K562 (cell line): ENCODE measurements around the gene ELMOD2. TPM values are rescaled to one million over a fixed set of nuclear protein-coding genes. Genes with fewer than 3 reads are reported as not detected.

Experiments
- ATAC-seq: fragments of 200-7000 bp; cut with Tn5 transposase; 3 replicates; pipeline ENCODE4 v1.9.1; 2020; ENCODE audit warnings: moderate library complexity
- BruUV-seq: library from RNA; stranded (reverse); fragments of 400-500 nt; replicated peaks from 2 replicates; lab custom pipeline; 2021; lab: Mats Ljungman, UMichigan
- CTCF ChIA-PET: fragments of 300-600 bp; formaldehyde crosslinking; extraction: SDS; loops from one replicate; lab custom pipeline; 2021; ENCODE audit warnings: low intra/inter-chr PET ratio; lab: Yijun Ruan, JAX
- POLR2A ChIA-PET: fragments of 300-600, 350-650 bp; sonication (Branson Sonifier 250); formaldehyde crosslinking; extraction: SDS; loops from one replicate; lab custom pipeline; 2021; ENCODE audit warnings: antibody characterized with exemption, inconsistent platforms; lab: Yijun Ruan, JAX
- DNase-seq, 4 experiments: peaks; one replicate each; pipeline versions ENCODE4 v3.0.0 to v3.0.0-alpha.2; 2011 to 2018; ENCODE audit warnings: low spot score in 3 of 4, mixed read lengths in 3 of 4; ENCODE audit errors: extremely low read depth in 1 of 4
- FAIRE-seq: peaks from 2 replicates; lab custom pipeline; 2011; peaks lifted over from hg19 to GRCh38; lab: Jason Lieb, UNC
- H2AFZ ChIP-seq: 2 replicates; pipeline ENCODE4 v1.6.0; 2011; ENCODE audit warnings: low read depth, low read length, control low read depth, inconsistent platforms
- H3K27ac ChIP-seq: fragments of 200-600 bp; 3 replicates; pipeline ENCODE4 v1.8.0; 2011; ENCODE audit warnings: low read depth, mild to moderate bottlenecking, control low read depth, inconsistent platforms, low read length, moderate library complexity, mixed read lengths; ENCODE audit errors: extremely low read depth
- H3K27me3 ChIP-seq, 2 experiments: fragments of 300-600 bp in 1 of 2; 2 replicates in 1 of 2; 3 replicates in 1 of 2; pipeline versions ENCODE4 v1.6.0 to v1.8.0; 2011; ENCODE audit warnings: inconsistent platforms in 2 of 2, low read length in 2 of 2, mild to moderate bottlenecking in 1 of 2, mixed read lengths in 1 of 2, moderate library complexity in 1 of 2; ENCODE audit not compliant: control insufficient read depth in 2 of 2, insufficient read depth in 2 of 2
- H3K36me3 ChIP-seq: fragments of 300-600 bp; 3 replicates; pipeline ENCODE4 v1.8.0; 2011; ENCODE audit warnings: mild to moderate bottlenecking, low read length, inconsistent platforms; ENCODE audit not compliant: control insufficient read depth, insufficient read depth
- H3K4me1 ChIP-seq, 2 experiments: fragments of 200-600 bp in 1 of 2; replicated peaks in 1 of 2; 2 replicates in 1 of 2; 3 replicates in 1 of 2; pipeline versions ENCODE4 v1.5.1 to v1.8.0; 2011; ENCODE audit warnings: inconsistent platforms in 2 of 2, low read length in 2 of 2, mild to moderate bottlenecking in 1 of 2, mixed read lengths in 1 of 2, moderate library complexity in 1 of 2; ENCODE audit not compliant: control insufficient read depth in 2 of 2, insufficient read depth in 2 of 2
- H3K4me2 ChIP-seq: 2 replicates; pipeline ENCODE4 v1.6.1; 2011; ENCODE audit warnings: low read length, control low read depth, inconsistent platforms, mixed read lengths; ENCODE audit not compliant: insufficient read depth
- H3K4me3 ChIP-seq: fragments of 200-600 bp; sonication (generic), shearing (Covaris generic); 2 replicates; pipeline ENCODE4 v1.5.1; 2016; ENCODE audit warnings: control low read depth, inconsistent platforms
- H3K79me2 ChIP-seq: fragments of 200-600 bp; 3 replicates; pipeline ENCODE4 v1.8.0; 2011; ENCODE audit warnings: low read length, inconsistent platforms; ENCODE audit not compliant: control insufficient read depth, insufficient read depth
- H3K9ac ChIP-seq, 2 experiments: 2 replicates each; pipeline versions ENCODE4 v1.6.0 to v1.6.1; 2011; ENCODE audit warnings: low read depth in 2 of 2, low read length in 2 of 2, control low read depth in 1 of 2, inconsistent platforms in 1 of 2, mild to moderate bottlenecking in 1 of 2, mixed read lengths in 1 of 2; ENCODE audit not compliant: insufficient read depth in 1 of 2
- H3K9me1 ChIP-seq: one replicate; pipeline ENCODE4 v1.6.0; 2011; ENCODE audit warnings: inconsistent platforms, mild to moderate bottlenecking, low read length, moderate library complexity; ENCODE audit not compliant: control insufficient read depth, insufficient read depth
- H3K9me3 ChIP-seq: replicated peaks from 2 replicates; pipeline ENCODE4 v1.5.1; 2011; ENCODE audit warnings: low read depth, low read length, inconsistent platforms; ENCODE audit not compliant: control insufficient read depth, insufficient read depth
- H4K20me1 ChIP-seq: replicated peaks from 2 replicates; pipeline ENCODE4 v1.6.1; 2011; ENCODE audit warnings: low read length, inconsistent platforms, mixed read lengths; ENCODE audit not compliant: control insufficient read depth, insufficient read depth
- BDP1 ChIP-seq: IDR thresholded peaks from 3 replicates; pipeline ENCODE4 v1.6.1; 2011; ENCODE audit not compliant: insufficient read length, insufficient read depth
- DIDO1 ChIP-seq: fragments of 450-650 bp; IDR thresholded peaks from 2 replicates; pipeline ENCODE4 v1.6.1; 2016; ENCODE audit warnings: low read depth, missing biosample characterization, missing genetic modification characterization
- HDAC1 ChIP-seq, 2 experiments: fragments of 450-650 bp; IDR thresholded peaks; 2 replicates each; pipeline ENCODE4 v1.6.1; 2016 to 2017; ENCODE audit warnings: inconsistent platforms in 1 of 2, mild to moderate bottlenecking in 1 of 2, moderate library complexity in 1 of 2
- HMGN3 ChIP-seq: IDR thresholded peaks from 2 replicates; pipeline ENCODE4 v1.6.1; 2011; ENCODE audit warnings: borderline replicate concordance, low read depth, mild to moderate bottlenecking, mixed read lengths, low read length; ENCODE audit not compliant: insufficient read length; ENCODE audit errors: extremely low read depth
- RBM17 ChIP-seq: fragments of 200-400 bp; formaldehyde crosslinking; IDR thresholded peaks from 2 replicates; pipeline ENCODE4 v1.6.1; 2017; ENCODE audit warnings: low read depth, mild to moderate bottlenecking, low read length, borderline replicate concordance
- STAG1 ChIP-seq: sonication (generic); formaldehyde crosslinking; IDR thresholded peaks from 2 replicates; pipeline ENCODE4 v1.5.0; 2020; ENCODE audit warnings: missing genetic modification reagents, borderline replicate concordance
- ZMIZ1 ChIP-seq, 2 experiments: fragments of 150-350 bp in 1 of 2; IDR thresholded peaks; 2 replicates each; pipeline ENCODE4 v1.6.1; 2012 to 2016; ENCODE audit warnings: low read depth in 2 of 2, low read length in 2 of 2, mild to moderate bottlenecking in 1 of 2, moderate library complexity in 1 of 2
- ZNF354B ChIP-seq: fragments of 250-450 bp; sonication (Bioruptor Pico); IDR thresholded peaks from 2 replicates; pipeline ENCODE4 v1.4.0; 2020
- ZNF41 ChIP-seq: fragments of 250-450 bp; sonication (Bioruptor Pico); conservative IDR thresholded peaks from 2 replicates; pipeline ENCODE4 v1.4.0; 2020; ENCODE audit warnings: mild to moderate bottlenecking
- WGBS: fragments of 100-300 bp; shearing (Covaris generic); methylation state at CpG from one replicate; pipeline ENCODE4 v1.1.6; 2016; ENCODE audit warnings: low coverage, mixed read lengths; ENCODE audit not compliant: insufficient coverage; ENCODE audit errors: missing lambda C conversion rate; 5-methylcytosine and 5-hydroxymethylcytosine counted together
- in situ Hi-C: fragments of 300-500 bp; cut with MboI; formaldehyde crosslinking; loops from 4 replicates; pipeline ENCODE4 v1.15.0; 2018; ENCODE audit warnings: inconsistent platforms, mixed read lengths
- intact Hi-C: fragments of 100-400 bp; cut with micrococcal nuclease; formaldehyde crosslinking; loops from 2 replicates; pipeline ENCODE4 v1.14.2; 2022
- polyA plus RNA-seq, 8 experiments: library from polyadenylated mRNA; depleted of rRNA in 4 of 8; stranded (reverse) in 5 of 8; unstranded in 3 of 8; fragments of >200 nt; fragmentation: Nextera tagmentation in 2 of 8; fragmentation: Illumina TruSeq in 1 of 8; extraction: Ambion mirVana in 2 of 8; extraction: Trizol in 1 of 8; gene quantifications; 2 replicates each; pipeline versions ENCODE4 v1.2.1 to v1.2.3, GENCODE V29; 2011 to 2014; ENCODE audit warnings: inconsistent platforms in 1 of 8, missing spikeins in 1 of 8
- total RNA-seq, 7 experiments: library from RNA; depleted of rRNA in 6 of 7; stranded (reverse); fragments of >200 nt in 6 of 7; fragmentation: Illumina TruSeq in 2 of 7; extraction: Trizol in 2 of 7; gene quantifications; 2 replicates each; pipeline versions ENCODE4 v1.2.1 to v1.2.3, GENCODE V29; 2011 to 2021; ENCODE audit warnings: low replicate concordance in 1 of 7

The ELMOD2 gene
- total and polyA plus RNA-seq, 9 of the 15 experiments (the other 6 are each of a cell fraction or from before 2014, with no cell fraction given), result 11.0 to 23.3 (median 14.3) TPM

- no peaks in the 10 kb centered on the region for H3K9me3 ChIP-seq
- no peak overlapping the region for H3K4me2 ChIP-seq
- FAIRE-seq (no peak), ATAC-seq (no peak), DNase-seq (no peak)
- H4K20me1 ChIP-seq, result no peaks in the 10 kb centered on the region
- no peak overlapping the region for H3K4me3 ChIP-seq
- BruUV-seq, result no TSS peak
- 0% methylated on average over 1 of the region's 1 CpG for WGBS
- no peak for TF ChIP-seq ZMIZ1 (IDR thresholded peaks at IDR 0.05; ENCODE audit: low read depth in 2 of 2, low read length in 2 of 2)
- no peak for TF ChIP-seq HMGN3
- TF ChIP-seq STAG1, result no peak
- TF ChIP-seq ZNF354B (CRISPR knock-in tag), result no peak
- TF ChIP-seq DIDO1 (tag), result no peak
- TF ChIP-seq BDP1, result no peak
- no peak for TF ChIP-seq RBM17
- no peak for TF ChIP-seq ZNF41 (CRISPR knock-in tag)
- no peak for TF ChIP-seq HDAC1 (IDR thresholded peaks at IDR 0.05)
- H3K4me1 ChIP-seq, result no peaks in the 10 kb centered on the region; a peak in 1 of 5 replicates
- no peak overlapping the region for H2AFZ ChIP-seq
- H3K27me3 ChIP-seq, result peaks cover 2 to 10% of the 10 kb centered on the region in 2 experiments; a peak in 3 of 5 replicates
- H3K27ac ChIP-seq, result no peak overlapping the region
- no peaks in the 10 kb centered on the region for H3K36me3 ChIP-seq
- in situ Hi-C loops, result no loop called here
- intact Hi-C loops, result no loop called here
- H3K9me1 ChIP-seq, result no peaks in the 10 kb centered on the region
- H3K79me2 ChIP-seq, result no peaks in the 10 kb centered on the region
- POLR2A ChIA-PET, result no interaction called here
- no peak overlapping the region for H3K9ac ChIP-seq
- CTCF ChIA-PET, result no interaction called here
Measured at GRCh38 chr4:140584439-140584838, 60.5 kb downstream of the ELMOD2 start.
